ENCODE data around the gene MTMR2. TPM values are rescaled to one million over a fixed set of nuclear protein-coding genes. Genes with fewer than 3 reads are reported as not detected.

Gene MTMR2
- total and polyA plus RNA-seq, 2 of the 13 experiments (the other 11 are each of a cell fraction or from before 2014, with no cell fraction given): 12.7 to 22.3 TPM

DNA sequence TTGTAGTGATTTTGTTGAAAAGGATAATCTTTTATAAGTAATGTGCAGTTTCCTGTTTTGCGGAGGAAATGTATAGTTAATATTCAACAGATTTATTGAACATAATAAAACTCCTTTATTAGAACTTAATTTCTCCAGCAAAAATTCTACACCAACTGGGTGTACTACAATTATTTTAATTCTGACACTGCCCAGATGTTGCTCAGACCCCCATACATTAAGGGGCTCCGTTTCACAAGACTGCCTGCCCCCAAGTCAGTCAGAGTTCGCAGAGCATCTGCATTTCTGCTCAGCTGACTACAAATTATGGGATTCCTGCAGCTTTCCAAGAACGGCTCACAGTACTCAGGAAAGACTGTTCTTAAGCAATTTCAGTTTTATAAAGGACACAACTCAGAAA, 127.4 kb downstream of the MTMR2 start:
- H3K36me3 ChIP-seq (replicated peaks in 1 of 2; ENCODE audit: control insufficient read depth in 1 of 2, insufficient read depth in 2 of 2, low read length in 2 of 2): peaks cover 4 to 25% of the 10 kb centered on the region in 2 experiments; a peak in 4 of 5 replicates
- H3K9ac ChIP-seq (ENCODE audit: insufficient read depth, low read depth, low read length): no peak overlapping the region
- no peak for TF ChIP-seq HCFC1 (IDR thresholded peaks at IDR 0.05; ENCODE audit: low read depth, low read length)
- TF ChIP-seq ZNF367 (CRISPR knock-in tag; IDR thresholded peaks at IDR 0.05; ENCODE audit: borderline replicate concordance): no peak
- TF ChIP-seq, protein P1, sequence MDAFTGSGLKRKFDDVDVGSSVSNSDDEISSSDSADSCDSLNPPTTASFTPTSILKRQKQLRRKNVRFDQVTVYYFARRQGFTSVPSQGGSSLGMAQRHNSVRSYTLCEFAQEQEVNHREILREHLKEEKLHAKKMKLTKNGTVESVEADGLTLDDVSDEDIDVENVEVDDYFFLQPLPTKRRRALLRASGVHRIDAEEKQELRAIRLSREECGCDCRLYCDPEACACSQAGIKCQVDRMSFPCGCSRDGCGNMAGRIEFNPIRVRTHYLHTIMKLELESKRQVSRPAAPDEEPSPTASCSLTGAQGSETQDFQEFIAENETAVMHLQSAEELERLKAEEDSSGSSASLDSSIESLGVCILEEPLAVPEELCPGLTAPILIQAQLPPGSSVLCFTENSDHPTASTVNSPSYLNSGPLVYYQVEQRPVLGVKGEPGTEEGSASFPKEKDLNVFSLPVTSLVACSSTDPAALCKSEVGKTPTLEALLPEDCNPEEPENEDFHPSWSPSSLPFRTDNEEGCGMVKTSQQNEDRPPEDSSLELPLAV (CRISPR knock-in tag; conservative IDR thresholded peaks at IDR 0.05; ENCODE audit: low read depth): no peak
- no peak for TF ChIP-seq MATR3 (CRISPR knock-in tag; IDR thresholded peaks at IDR 0.05)
- TF ChIP-seq, protein P2, sequence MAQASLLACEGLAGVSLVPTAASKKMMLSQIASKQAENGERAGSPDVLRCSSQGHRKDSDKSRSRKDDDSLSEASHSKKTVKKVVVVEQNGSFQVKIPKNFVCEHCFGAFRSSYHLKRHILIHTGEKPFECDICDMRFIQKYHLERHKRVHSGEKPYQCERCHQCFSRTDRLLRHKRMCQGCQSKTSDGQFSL (CRISPR knock-in tag; IDR thresholded peaks at IDR 0.05): no peak
- TF ChIP-seq MLLT10 (CRISPR knock-in tag; IDR thresholded peaks at IDR 0.05): no peak
- TF ChIP-seq, protein P3, sequence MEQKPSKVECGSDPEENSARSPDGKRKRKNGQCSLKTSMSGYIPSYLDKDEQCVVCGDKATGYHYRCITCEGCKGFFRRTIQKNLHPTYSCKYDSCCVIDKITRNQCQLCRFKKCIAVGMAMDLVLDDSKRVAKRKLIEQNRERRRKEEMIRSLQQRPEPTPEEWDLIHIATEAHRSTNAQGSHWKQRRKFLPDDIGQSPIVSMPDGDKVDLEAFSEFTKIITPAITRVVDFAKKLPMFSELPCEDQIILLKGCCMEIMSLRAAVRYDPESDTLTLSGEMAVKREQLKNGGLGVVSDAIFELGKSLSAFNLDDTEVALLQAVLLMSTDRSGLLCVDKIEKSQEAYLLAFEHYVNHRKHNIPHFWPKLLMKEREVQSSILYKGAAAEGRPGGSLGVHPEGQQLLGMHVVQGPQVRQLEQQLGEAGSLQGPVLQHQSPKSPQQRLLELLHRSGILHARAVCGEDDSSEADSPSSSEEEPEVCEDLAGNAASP (CRISPR knock-in tag; IDR thresholded peaks at IDR 0.05; ENCODE audit: borderline replicate concordance): no peak
- TF ChIP-seq CCAR2 (optimal IDR thresholded peaks at IDR 0.05; ENCODE audit: low read depth, low read length): no peak
- TF ChIP-seq ZNF766 (CRISPR knock-in tag; IDR thresholded peaks at IDR 0.05; ENCODE audit: borderline replicate concordance): no peak
- TF ChIP-seq ZSCAN30 (CRISPR knock-in tag; IDR thresholded peaks at IDR 0.05): no peak
- WGBS (ENCODE audit: low lambda C conversion rate): 97% methylated on average over 4 of the region's 4 CpGs
- no peak overlapping the region for H3K4me3 ChIP-seq (replicated peaks in 1 of 3; ENCODE audit: insufficient read depth in 1 of 3, low read depth in 2 of 3, low read length in 3 of 3)
- peaks cover 67% of the 10 kb centered on the region for H3K79me2 ChIP-seq (ENCODE audit: insufficient read depth, low read length)
- H3K4me1 ChIP-seq (ENCODE audit: insufficient read depth, low read length): peaks cover 46% of the 10 kb centered on the region
- H3K27me3 ChIP-seq (ENCODE audit: control insufficient read depth in 1 of 2, insufficient read depth in 2 of 2, low read length in 2 of 2): no peaks in the 10 kb centered on the region; a peak in 1 of 5 replicates
- no peaks in the 10 kb centered on the region for H3K9me3 ChIP-seq (ENCODE audit: low read length)
- ATAC-seq: no peak
- no peak overlapping the region for H3K27ac ChIP-seq (ENCODE audit: extremely low read length, insufficient read depth, low read length)
- no peaks in the 10 kb centered on the region; the same call in 1 of the 2 replicates for H4K20me1 ChIP-seq (ENCODE audit: insufficient read depth, low read length)
- no peak for FAIRE-seq
- in situ Hi-C loops (cut with HindIII; ENCODE audit: extremely low pct_ligation_motif_present, low pct_unique_long_range_greater_than_20kb): no loop called here
- intact Hi-C loops (cut with micrococcal nuclease; ENCODE audit: unreplicated experiment): no loop called here
- no peak overlapping the region for H3K4me2 ChIP-seq (ENCODE audit: low read depth, low read length)
- BruUV-seq (replicated peaks): no TSS peak
- POLR2A ChIA-PET: no interaction called here
- DNase-seq (ENCODE audit: low spot score): no peak
- CTCF ChIA-PET (ENCODE audit: low intra/inter-chr PET ratio, low total read pairs): no interaction called here
- no peak overlapping the region for H2AFZ ChIP-seq (ENCODE audit: low read length)

Measured in HepG2 (cell line).